HUDEP-2 (cell line): ENCODE results near the gene LOXL1.
"Not testable (repeated sequence)": the region's sequence is repeated elsewhere in the genome, so short reads cannot be mapped to it uniquely, and the experiment has no call there.

Source experiments
- DNase-seq, 76 experiments: peaks; one replicate each; lab custom pipeline; 2025; ENCODE audit not compliant: unreplicated experiment in 76 of 76; lab: John Stamatoyannopoulos, UW

LOXL1 gene

GRCh38 chr15:73972984-73973682 lies 46.9 kb downstream of the LOXL1 start:
- peak in 72 of 76 experiments; percentile 4 to 86 (median 68) for DNase-seq

GRCh38 chr15:73973683-73974200 lies 47.5 kb downstream of the LOXL1 start:
- DNase-seq: not testable (repeated sequence)

- peak in 70 of 76 experiments; percentile 13 to 84 (median 58) for DNase-seq
Measured at GRCh38 chr15:73975440-73976125, 49.3 kb downstream of the LOXL1 start.

GRCh38 chr15:73978896-73979295 lies 52.6 kb downstream of the LOXL1 start:
- no peak for DNase-seq

- DNase-seq: no peak
Measured at GRCh38 chr15:73979636-73980035, 53.4 kb downstream of the LOXL1 start.

- DNase-seq: no peak
Measured at GRCh38 chr15:73981761-73982221, 55.5 kb downstream of the LOXL1 start.

GRCh38 chr15:73982222-73982962 lies 56.1 kb downstream of the LOXL1 start:
- peak in 57 of 76 experiments; percentile 5 to 75 (median 43) for DNase-seq

- peak in 4 of 76 experiments; percentile 4 to 18 (median 10) for DNase-seq
Measured at GRCh38 chr15:73983211-73983727, 57.0 kb downstream of the LOXL1 start.

GRCh38 chr15:73983773-73984172 lies 57.5 kb downstream of the LOXL1 start:
- DNase-seq: no peak

- peak in 5 of 76 experiments; percentile 5 to 21 (median 13) for DNase-seq
Measured at GRCh38 chr15:73984208-73984979, 58.1 kb downstream of the LOXL1 start.

GRCh38 chr15:73985101-73985873 lies 59.0 kb downstream of the LOXL1 start:
- peak in 12 of 76 experiments; percentile 3 to 33 (median 22) for DNase-seq

GRCh38 chr15:73986055-73986775 lies 60.0 kb downstream of the LOXL1 start:
- DNase-seq: peak in 35 of 76 experiments; percentile 8 to 56 (median 28)

GRCh38 chr15:73986776-73987056 lies 60.5 kb downstream of the LOXL1 start:
- no peak for DNase-seq

GRCh38 chr15:73987250-73987649 lies 61.0 kb downstream of the LOXL1 start:
- no peak for DNase-seq

- no peak for DNase-seq
Measured at GRCh38 chr15:73987681-73988444, 61.6 kb downstream of the LOXL1 start.

GRCh38 chr15:73988445-73988969 lies 62.2 kb downstream of the LOXL1 start:
- DNase-seq: no peak

GRCh38 chr15:73989001-73989798 lies 62.9 kb downstream of the LOXL1 start:
- DNase-seq: no peak
